DOHH2 (cell line): ENCODE results near the gene LENEP.

Experiments used
- CTCF ChIP-seq: fragments of 200-600 bp; sonication (generic); IDR thresholded peaks from one replicate; pipeline ENCODE4 v1.5.1; 2014; ENCODE audit warnings: antibody characterized with exemption, mild to moderate bottlenecking, low read depth, low read length; ENCODE audit not compliant: poor library complexity, severe bottlenecking
- EZH2phosphoT487 ChIP-seq: fragments of 200-600 bp; sonication (generic); IDR thresholded peaks from 2 replicates; pipeline ENCODE4 v1.6.1; 2017; ENCODE audit warnings: borderline replicate concordance, mild to moderate bottlenecking, antibody characterized with exemption, low read length, moderate library complexity, mixed read lengths

GRCh38 chr1:155034318-155035208, 41.2 kb downstream of the LENEP start:
- TF ChIP-seq CTCF (no peak), EZH2phosphoT487 (no peak)
